Astrocyte (in vitro differentiated cells and primary cell): Measurements from ENCODE around the gene DYNC1I1. TPM values are rescaled to one million over a fixed set of nuclear protein-coding genes. Genes with fewer than 3 reads are reported as not detected.

Experiments
- DNase-seq: peaks from one replicate; pipeline ENCODE4 v3.0.0-alpha.2; 2010; ENCODE audit warnings: low read depth
- FAIRE-seq: peaks from 2 replicates; lab custom pipeline; 2011; peaks lifted over from hg19 to GRCh38; lab: Jason Lieb, UNC
- H2AFZ ChIP-seq: 2 replicates; pipeline ENCODE4 v1.6.0; 2012; ENCODE audit warnings: low read depth, low read length, inconsistent platforms
- H3K27ac ChIP-seq: 2 replicates; pipeline ENCODE4 v1.5.1; 2011; ENCODE audit warnings: low read depth, low read length, inconsistent platforms
- H3K27me3 ChIP-seq: 2 replicates; pipeline ENCODE4 v1.6.0; 2011; ENCODE audit warnings: low read length, inconsistent platforms; ENCODE audit not compliant: insufficient read depth
- H3K36me3 ChIP-seq: 2 replicates; pipeline ENCODE4 v1.5.1; 2011; ENCODE audit warnings: low read length, inconsistent platforms; ENCODE audit not compliant: insufficient read depth
- H3K4me1 ChIP-seq: 2 replicates; pipeline ENCODE4 v1.5.1; 2011; ENCODE audit warnings: low read length, inconsistent platforms; ENCODE audit not compliant: insufficient read depth
- H3K4me2 ChIP-seq: 2 replicates; pipeline ENCODE4 v1.6.0; 2012; ENCODE audit warnings: low read length, inconsistent platforms
- H3K4me3 ChIP-seq: 2 replicates; pipeline ENCODE4 v1.5.1; 2011; ENCODE audit warnings: low read depth, mild to moderate bottlenecking, low read length, inconsistent platforms; ENCODE audit not compliant: insufficient read depth
- H3K79me2 ChIP-seq: 2 replicates; pipeline ENCODE4 v1.6.0; 2012; ENCODE audit warnings: mild to moderate bottlenecking, low read length, inconsistent platforms; ENCODE audit not compliant: insufficient read depth
- H3K9ac ChIP-seq: 2 replicates; pipeline ENCODE4 v1.6.0; 2012; ENCODE audit warnings: mild to moderate bottlenecking, low read length, inconsistent platforms
- H3K9me3 ChIP-seq: 2 replicates; pipeline ENCODE4 v1.5.1; 2012; ENCODE audit warnings: low read depth, mild to moderate bottlenecking, low read length, inconsistent platforms; ENCODE audit not compliant: insufficient read depth
- H4K20me1 ChIP-seq: 2 replicates; pipeline ENCODE4 v1.6.0; 2012; ENCODE audit warnings: low read length, inconsistent platforms; ENCODE audit not compliant: insufficient read depth
- H3K27ac Mint-ChIP-seq: one replicate; pipeline ENCODE4 v1.8.0; 2021; ENCODE audit warnings: mild to moderate bottlenecking, mixed read lengths; ENCODE audit not compliant: unreplicated experiment
- H3K27me3 Mint-ChIP-seq: one replicate; pipeline ENCODE4 v1.8.0; 2021; ENCODE audit warnings: low read depth, mixed read lengths; ENCODE audit not compliant: unreplicated experiment
- H3K36me3 Mint-ChIP-seq: one replicate; pipeline ENCODE4 v1.8.0; 2021; ENCODE audit warnings: low read depth, mixed read lengths; ENCODE audit not compliant: unreplicated experiment
- H3K4me1 Mint-ChIP-seq: one replicate; pipeline ENCODE4 v1.8.0; 2021; ENCODE audit warnings: low read depth, mixed read lengths; ENCODE audit not compliant: unreplicated experiment
- H3K4me3 Mint-ChIP-seq: one replicate; pipeline ENCODE4 v1.8.0; 2021; ENCODE audit warnings: mild to moderate bottlenecking, moderate library complexity, mixed read lengths; ENCODE audit not compliant: unreplicated experiment
- H3K9me3 Mint-ChIP-seq: one replicate; pipeline ENCODE4 v1.8.0; 2021; ENCODE audit warnings: mild to moderate bottlenecking, mixed read lengths; ENCODE audit not compliant: unreplicated experiment
- CTCF ChIP-seq: IDR thresholded peaks from 2 replicates; pipeline ENCODE4 v1.5.1; 2011; ENCODE audit warnings: low read depth, mild to moderate bottlenecking, inconsistent platforms, low read length, moderate library complexity; ENCODE audit not compliant: insufficient read depth
- EZH2 ChIP-seq: IDR thresholded peaks from 2 replicates; pipeline ENCODE4 v1.6.1; 2012; ENCODE audit warnings: mild to moderate bottlenecking, low read length, inconsistent platforms; ENCODE audit not compliant: insufficient read depth
- total RNA-seq: library from RNA; stranded (reverse); gene quantifications from 2 replicates; pipeline ENCODE4 v1.2.1, GENCODE V29; 2021

The DYNC1I1 gene
- total RNA-seq, 1 donor from 2014 or later = 3.2 TPM

GRCh38 chr7:95788884-95789283 is 16.5 kb downstream of the DYNC1I1 start:
- no peak overlapping the region for H3K9ac ChIP-seq

GRCh38 chr7:95793658-95794057 is 21.3 kb downstream of the DYNC1I1 start:
- H3K4me1 ChIP-seq = no peaks in the 10 kb centered on the region
- no peaks in the 10 kb centered on the region for H3K27me3 Mint-ChIP-seq
- H3K9me3 Mint-ChIP-seq = no peaks in the 10 kb centered on the region

More at GRCh38 chr7:95788884-95789283, 16.5 kb downstream of the DYNC1I1 start:
- H3K27ac ChIP-seq = no peak overlapping the region
- H3K4me3 Mint-ChIP-seq = no peak overlapping the region
- no peak for TF ChIP-seq EZH2
- no peak for TF ChIP-seq CTCF
- H3K9me3 ChIP-seq = no peaks in the 10 kb centered on the region
- H3K79me2 ChIP-seq = no peaks in the 10 kb centered on the region
- no peaks in the 10 kb centered on the region for H3K36me3 ChIP-seq
- no peaks in the 10 kb centered on the region for H3K4me1 ChIP-seq
- H3K27me3 Mint-ChIP-seq = peaks cover 7% of the 10 kb centered on the region
- H3K27me3 ChIP-seq = no peaks in the 10 kb centered on the region
- H4K20me1 ChIP-seq = no peaks in the 10 kb centered on the region
- no peak overlapping the region for H3K4me3 ChIP-seq
- H3K36me3 Mint-ChIP-seq = no peaks in the 10 kb centered on the region
- H2AFZ ChIP-seq = no peak overlapping the region
- FAIRE-seq (no peak), DNase-seq (no peak)
- H3K4me2 ChIP-seq = no peak overlapping the region
- no peaks in the 10 kb centered on the region for H3K9me3 Mint-ChIP-seq
- H3K27ac Mint-ChIP-seq = no peak overlapping the region
- no peaks in the 10 kb centered on the region for H3K4me1 Mint-ChIP-seq

More at GRCh38 chr7:95793658-95794057, 21.3 kb downstream of the DYNC1I1 start:
- Histone ChIP-seq H2AFZ (no peak overlapping the region), H3K36me3 (no peaks in the 10 kb centered on the region), H3K4me3 (no peak overlapping the region), H3K27ac (no peak overlapping the region), H4K20me1 (no peaks in the 10 kb centered on the region), H3K9me3 (no peaks in the 10 kb centered on the region), H3K79me2 (no peaks in the 10 kb centered on the region), H3K4me2 (no peak overlapping the region), H3K27me3 (no peaks in the 10 kb centered on the region), H3K9ac (no peak overlapping the region)
- Mint-ChIP-seq H3K4me1 (no peaks in the 10 kb centered on the region), H3K27ac (no peak overlapping the region), H3K36me3 (no peaks in the 10 kb centered on the region), H3K4me3 (no peak overlapping the region)
- DNase-seq (no peak), FAIRE-seq (no peak)
- TF ChIP-seq EZH2 (no peak), CTCF (no peak)
